DND-41 (cell line): ENCODE measurements around the gene RGMB.

ENCODE experiments used
- CTCF ChIP-seq: IDR thresholded peaks from 2 replicates; pipeline ENCODE4 v1.5.1; 2012; ENCODE audit warnings: borderline replicate concordance, low read length, moderate library complexity, mild to moderate bottlenecking; ENCODE audit not compliant: poor library complexity, severe bottlenecking; ENCODE audit errors: extremely low read depth
- EZH2 ChIP-seq: IDR thresholded peaks from 3 replicates; pipeline ENCODE4 v1.6.1; 2012; ENCODE audit warnings: borderline replicate concordance, low read depth, mild to moderate bottlenecking, moderate library complexity, low read length, inconsistent platforms; ENCODE audit not compliant: severe bottlenecking

DNA sequence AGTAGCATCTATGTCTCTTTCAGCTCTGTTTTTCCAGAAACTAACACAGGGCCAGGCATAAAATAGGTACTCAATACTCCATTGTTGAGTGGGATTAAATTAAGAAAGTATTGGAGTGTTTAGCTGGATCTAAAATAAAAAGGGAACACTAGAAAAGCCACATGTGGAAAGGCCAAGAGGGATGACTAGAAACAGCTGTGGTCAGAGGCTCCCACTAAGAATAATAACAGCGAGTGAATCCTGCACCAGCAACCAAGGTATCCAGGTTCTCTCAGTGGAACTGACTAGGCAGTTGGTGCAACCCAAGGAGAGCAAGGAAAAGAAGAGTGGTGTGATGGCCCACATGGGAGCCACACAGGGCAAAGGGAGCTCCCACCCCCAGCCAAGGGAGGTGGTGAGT, 31.5 kb upstream of the RGMB start:
- TF ChIP-seq EZH2 (no peak), CTCF (no peak)
